K562 (cell line): ENCODE data around the gene EML1.

Experiments
- MAFK ChIP-seq: IDR thresholded peaks from 2 replicates; pipeline ENCODE4 v1.6.1; 2011; ENCODE audit warnings: low read length, improper control_type of control experiment
- RUNX1 ChIP-seq: sonication (generic); IDR thresholded peaks from 2 replicates; pipeline ENCODE4 v1.6.1; 2016; ENCODE audit warnings: antibody characterized with exemption, low read depth
- ZNF217 ChIP-seq: sonication (generic); formaldehyde crosslinking; IDR thresholded peaks from 2 replicates; pipeline ENCODE4 v1.8.0; 2022; ENCODE audit warnings: mild to moderate bottlenecking, missing genetic modification reagents
- ZNF584 ChIP-seq: fragments of 200-800 bp; sonication (Bioruptor generic); IDR thresholded peaks from 2 replicates; pipeline ENCODE4 v1.6.1; 2016; ENCODE audit warnings: low read depth, mild to moderate bottlenecking, missing genetic modification characterization, missing compliant biosample characterization
- TF ChIP-seq, protein P1 (sequence below): conservative IDR thresholded peaks from 2 replicates; pipeline ENCODE4 v1.6.1; 2011; ENCODE audit warnings: low read depth, mild to moderate bottlenecking, low read length; ENCODE audit not compliant: control insufficient read depth

DNA sequence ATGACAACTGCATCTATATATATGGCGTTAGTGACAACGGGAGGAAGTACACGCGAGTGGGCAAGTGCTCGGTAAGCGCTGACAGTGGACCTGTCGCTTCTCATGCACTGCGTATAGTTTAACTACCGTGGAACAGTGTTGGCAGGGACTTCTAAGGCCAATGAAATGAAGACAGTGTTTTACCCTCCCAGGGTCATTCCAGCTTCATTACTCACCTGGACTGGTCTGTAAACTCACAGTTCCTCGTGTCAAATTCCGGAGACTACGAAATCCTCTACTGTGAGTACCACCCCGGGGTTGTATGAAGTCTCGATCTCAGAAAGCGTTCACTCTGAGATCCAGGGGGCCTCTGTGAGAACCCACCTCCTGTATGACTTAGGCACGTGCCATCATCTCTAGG, 142.8 kb downstream of the EML1 start:
- TF ChIP-seq, protein P1, sequence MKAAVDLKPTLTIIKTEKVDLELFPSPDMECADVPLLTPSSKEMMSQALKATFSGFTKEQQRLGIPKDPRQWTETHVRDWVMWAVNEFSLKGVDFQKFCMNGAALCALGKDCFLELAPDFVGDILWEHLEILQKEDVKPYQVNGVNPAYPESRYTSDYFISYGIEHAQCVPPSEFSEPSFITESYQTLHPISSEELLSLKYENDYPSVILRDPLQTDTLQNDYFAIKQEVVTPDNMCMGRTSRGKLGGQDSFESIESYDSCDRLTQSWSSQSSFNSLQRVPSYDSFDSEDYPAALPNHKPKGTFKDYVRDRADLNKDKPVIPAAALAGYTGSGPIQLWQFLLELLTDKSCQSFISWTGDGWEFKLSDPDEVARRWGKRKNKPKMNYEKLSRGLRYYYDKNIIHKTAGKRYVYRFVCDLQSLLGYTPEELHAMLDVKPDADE = no peak
- TF ChIP-seq ZNF217 (CRISPR knock-in tag) (no peak), MAFK (no peak), RUNX1 (no peak), ZNF584 (CRISPR knock-in tag) (no peak)
